GM06990 (cell line): Measurements from ENCODE around the gene NHERF1.

ENCODE experiments used
- DNase-seq: peaks from one replicate; pipeline ENCODE4 v3.0.0-alpha.2; 2011; ENCODE audit not compliant: insufficient read length; ENCODE audit errors: extremely low read depth
- H3K27me3 ChIP-seq: replicated peaks from 2 replicates; pipeline ENCODE4 v1.6.0; 2011; ENCODE audit warnings: low read length; ENCODE audit not compliant: control insufficient read depth, insufficient read depth
- H3K36me3 ChIP-seq: 2 replicates; pipeline ENCODE4 v1.5.1; 2011; ENCODE audit warnings: low read length; ENCODE audit not compliant: control insufficient read depth, insufficient read depth
- H3K4me3 ChIP-seq: replicated peaks from 2 replicates; pipeline ENCODE4 v1.5.1; 2011; ENCODE audit warnings: low read depth, mild to moderate bottlenecking, control low read depth, low read length
- CTCF ChIP-seq: IDR thresholded peaks from 2 replicates; pipeline ENCODE4 v1.5.1; 2011; ENCODE audit warnings: low read length, control low read depth, mild to moderate bottlenecking, inconsistent platforms; ENCODE audit not compliant: insufficient read depth, poor library complexity, severe bottlenecking

The NHERF1 gene

GRCh38 chr17:74742978-74743545, 5.4 kb upstream of the NHERF1 start:
- H3K36me3 ChIP-seq, result no peaks in the 10 kb centered on the region
- no peak for TF ChIP-seq CTCF
- no peaks in the 10 kb centered on the region for H3K27me3 ChIP-seq
- no peak overlapping the region for H3K4me3 ChIP-seq
- no peak for DNase-seq

GRCh38 chr17:74743755-74744154, 4.7 kb upstream of the NHERF1 start:
- Histone ChIP-seq H3K27me3 (no peaks in the 10 kb centered on the region), H3K36me3 (no peaks in the 10 kb centered on the region), H3K4me3 (no peak overlapping the region)
- no peak for TF ChIP-seq CTCF
- DNase-seq, result no peak

- no peak for TF ChIP-seq CTCF
- Histone ChIP-seq H3K4me3 (no peak overlapping the region), H3K36me3 (no peaks in the 10 kb centered on the region), H3K27me3 (no peaks in the 10 kb centered on the region)
- DNase-seq, result no peak
These were observed 4.1 kb upstream of the NHERF1 start for GRCh38 chr17:74744349-74744713.

- DNase-seq, result peak; percentile 73
- H3K4me3 ChIP-seq, result no peak overlapping the region
- no peaks in the 10 kb centered on the region for H3K27me3 ChIP-seq
- TF ChIP-seq CTCF, result peak; percentile 100
- H3K36me3 ChIP-seq, result no peaks in the 10 kb centered on the region
These were observed 3.5 kb upstream of the NHERF1 start for GRCh38 chr17:74744714-74745547.

GRCh38 chr17:74745548-74746177, 2.8 kb upstream of the NHERF1 start:
- Histone ChIP-seq H3K27me3 (no peaks in the 10 kb centered on the region), H3K36me3 (no peaks in the 10 kb centered on the region), H3K4me3 (no peak overlapping the region)
- TF ChIP-seq CTCF, result no peak
- DNase-seq, result no peak
